ENCODE measurements around the gene SLC25A33. TPM values are rescaled to one million over a fixed set of nuclear protein-coding genes. Genes with fewer than 3 reads are reported as not detected.

SLC25A33 gene
- total RNA-seq, 6 experiments from 2014 or later, result 3.5 to 26.5 (median 8.2) TPM

DNA sequence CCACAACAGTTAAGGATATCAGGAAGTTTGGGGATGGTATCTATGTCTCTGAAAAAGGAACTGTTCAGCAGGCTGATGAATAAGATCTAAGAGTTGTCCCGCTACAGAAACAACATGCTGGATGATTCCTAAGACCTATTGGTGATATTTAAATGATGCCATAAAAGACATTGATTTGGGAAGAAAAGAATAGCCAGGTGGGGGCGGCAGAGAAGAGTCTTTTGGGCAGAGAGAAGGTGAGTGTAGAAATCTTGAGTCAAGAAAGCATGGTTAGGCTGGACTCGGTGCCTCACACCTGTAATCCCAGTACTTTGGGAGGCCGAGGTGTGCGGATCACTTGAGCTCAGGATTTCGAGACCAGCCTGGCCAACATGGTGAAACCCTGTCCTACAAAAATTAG is 37.6 kb downstream of the SLC25A33 start:
- no peak overlapping the region for H3K4me3 ChIP-seq
- TF ChIP-seq, protein P1, sequence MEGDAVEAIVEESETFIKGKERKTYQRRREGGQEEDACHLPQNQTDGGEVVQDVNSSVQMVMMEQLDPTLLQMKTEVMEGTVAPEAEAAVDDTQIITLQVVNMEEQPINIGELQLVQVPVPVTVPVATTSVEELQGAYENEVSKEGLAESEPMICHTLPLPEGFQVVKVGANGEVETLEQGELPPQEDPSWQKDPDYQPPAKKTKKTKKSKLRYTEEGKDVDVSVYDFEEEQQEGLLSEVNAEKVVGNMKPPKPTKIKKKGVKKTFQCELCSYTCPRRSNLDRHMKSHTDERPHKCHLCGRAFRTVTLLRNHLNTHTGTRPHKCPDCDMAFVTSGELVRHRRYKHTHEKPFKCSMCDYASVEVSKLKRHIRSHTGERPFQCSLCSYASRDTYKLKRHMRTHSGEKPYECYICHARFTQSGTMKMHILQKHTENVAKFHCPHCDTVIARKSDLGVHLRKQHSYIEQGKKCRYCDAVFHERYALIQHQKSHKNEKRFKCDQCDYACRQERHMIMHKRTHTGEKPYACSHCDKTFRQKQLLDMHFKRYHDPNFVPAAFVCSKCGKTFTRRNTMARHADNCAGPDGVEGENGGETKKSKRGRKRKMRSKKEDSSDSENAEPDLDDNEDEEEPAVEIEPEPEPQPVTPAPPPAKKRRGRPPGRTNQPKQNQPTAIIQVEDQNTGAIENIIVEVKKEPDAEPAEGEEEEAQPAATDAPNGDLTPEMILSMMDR (IDR thresholded peaks at IDR 0.05), result no peak
- no peak for TF ChIP-seq POLR2A (IDR thresholded peaks at IDR 0.05)
- 82% methylated on average over 6 of the region's 6 CpGs for WGBS (ENCODE audit: insufficient coverage, low coverage, low lambda C conversion rate, missing lambda C conversion rate)
- no peaks in the 10 kb centered on the region for H3K4me1 ChIP-seq
- no peak for DNase-seq
- H3K27me3 ChIP-seq, result no peaks in the 10 kb centered on the region
- intact Hi-C loops (cut with DNase I), result loop anchor here in 1 of 2 donors (10.0 kb wide), 1 partner anchor 82 kb away; no protein-coding TSS in a partner anchor
- no peak for ATAC-seq
- no peaks in the 10 kb centered on the region for H3K9me3 ChIP-seq
- H3K36me3 ChIP-seq, result peaks cover 0 to 58% (median 21%) of the 10 kb centered on the region in 4 donors
- H3K27ac ChIP-seq, result no peak overlapping the region

DNA sequence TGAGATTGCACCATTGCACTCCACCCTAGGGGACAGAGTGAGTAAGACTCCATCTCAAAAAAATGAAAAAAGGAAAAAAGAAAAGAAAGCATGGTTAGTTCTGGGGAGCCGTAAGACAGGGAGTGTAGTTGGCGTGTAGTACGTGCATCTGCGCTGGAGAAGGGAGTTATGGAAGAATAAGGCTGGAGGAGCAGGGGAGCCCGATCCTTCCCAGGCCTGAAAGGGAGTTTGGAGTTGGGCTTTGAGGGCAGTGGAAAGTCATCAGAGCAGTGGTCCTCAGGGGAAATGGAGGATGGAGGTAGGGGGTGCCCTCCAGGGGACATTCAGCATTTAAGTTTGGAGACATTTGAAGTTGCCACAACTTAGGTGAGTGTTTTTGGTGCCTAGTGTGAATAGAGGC is 38.2 kb downstream of the SLC25A33 start:
- ATAC-seq (no peak), DNase-seq (no peak)
- Histone ChIP-seq H3K27ac (no peak overlapping the region), H3K4me1 (no peaks in the 10 kb centered on the region), H3K27me3 (no peaks in the 10 kb centered on the region), H3K36me3 (peaks cover 0 to 59% (median 23%) of the 10 kb centered on the region in 4 donors), H3K9me3 (no peaks in the 10 kb centered on the region), H3K4me3 (no peak overlapping the region)
- WGBS (ENCODE audit: insufficient coverage, low coverage, low lambda C conversion rate, missing lambda C conversion rate), result 96% methylated on average over 5 of the region's 5 CpGs
- intact Hi-C loops (cut with DNase I), result loop anchor here in 1 of 2 donors (10.0 kb wide), 1 partner anchor 83 kb away; no protein-coding TSS in a partner anchor
- TF ChIP-seq, protein P1 (IDR thresholded peaks at IDR 0.05), result no peak
- TF ChIP-seq POLR2A (IDR thresholded peaks at IDR 0.05), result no peak

DNA sequence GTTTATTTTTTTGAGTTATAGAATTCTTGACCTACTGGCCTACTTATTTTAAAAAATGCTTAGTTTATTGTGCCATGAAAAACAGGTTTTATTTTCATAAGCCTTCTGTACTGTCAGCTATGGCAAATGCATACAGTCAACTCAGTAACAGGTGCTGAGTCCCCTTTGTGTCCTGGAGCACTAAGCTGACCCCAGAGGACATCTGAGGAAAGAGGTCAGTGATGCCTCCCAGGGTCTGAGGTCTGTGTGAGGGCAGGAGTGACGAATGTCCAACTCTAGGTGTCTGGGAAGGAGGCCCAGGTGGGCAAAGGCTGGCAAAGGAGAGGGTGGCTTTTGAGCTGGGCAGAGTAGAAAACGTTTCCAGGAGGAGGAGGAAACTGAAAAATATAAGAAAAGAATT is 41.7 kb downstream of the SLC25A33 start:
- ATAC-seq, result no peak
- DNase-seq, result no peak
- Histone ChIP-seq H3K36me3 (peaks cover 0 to 61% (median 25%) of the 10 kb centered on the region in 4 donors), H3K4me1 (no peaks in the 10 kb centered on the region), H3K9me3 (no peaks in the 10 kb centered on the region), H3K27ac (no peak overlapping the region), H3K4me3 (no peak overlapping the region), H3K27me3 (no peaks in the 10 kb centered on the region)
- WGBS (ENCODE audit: insufficient coverage, low coverage, low lambda C conversion rate, missing lambda C conversion rate), result 70% methylated on average over 2 of the region's 2 CpGs
- TF ChIP-seq, protein P1 (IDR thresholded peaks at IDR 0.05), result no peak
- no peak for TF ChIP-seq POLR2A (IDR thresholded peaks at IDR 0.05)
- intact Hi-C loops (cut with DNase I), result no loop called here

DNA sequence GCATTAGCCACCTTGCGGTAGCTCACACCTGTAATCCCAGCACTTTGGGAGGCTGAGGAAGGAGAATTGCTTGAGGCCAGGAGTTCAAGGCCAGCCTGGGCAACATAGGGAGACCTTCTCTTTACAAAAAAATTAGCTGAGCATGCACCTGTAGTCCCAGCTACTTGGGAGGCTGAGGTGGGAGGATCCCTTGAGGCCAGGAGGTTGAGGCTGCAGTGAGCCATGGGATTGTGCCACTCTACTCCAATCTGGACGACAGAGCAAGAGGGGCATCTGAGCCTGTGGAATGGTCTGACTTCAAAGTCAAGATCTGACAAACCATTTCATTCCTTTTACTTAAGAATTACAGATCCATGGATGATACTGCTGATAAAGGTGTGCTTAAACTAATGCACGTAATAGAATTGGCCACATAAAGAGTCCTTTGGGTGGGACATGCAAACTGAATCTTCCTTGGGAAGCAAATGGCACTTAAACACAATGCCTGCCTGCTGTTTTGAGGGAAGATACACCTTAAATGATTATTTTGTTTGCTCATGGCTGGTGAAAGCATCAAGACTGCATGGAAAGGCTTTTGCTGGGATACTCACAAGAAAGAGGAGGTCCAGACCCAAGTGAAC is 47.0 kb downstream of the SLC25A33 start:
- intact Hi-C loops (cut with DNase I), result no loop called here
- no peaks in the 10 kb centered on the region for H3K27me3 ChIP-seq
- ATAC-seq (no peak), DNase-seq (peak in 1 of 3 donors; percentile 6)
- peaks cover 0 to 10% (median 4%) of the 10 kb centered on the region in 4 donors for H3K4me1 ChIP-seq
- TF ChIP-seq, protein P1 (IDR thresholded peaks at IDR 0.05), result no peak
- TF ChIP-seq POLR2A (IDR thresholded peaks at IDR 0.05), result no peak
- peaks cover 0 to 16% (median 9%) of the 10 kb centered on the region in 4 donors for H3K36me3 ChIP-seq
- H3K4me3 ChIP-seq, result no peak overlapping the region
- no peaks in the 10 kb centered on the region for H3K9me3 ChIP-seq
- H3K27ac ChIP-seq, result no peak overlapping the region
- 70% methylated on average over 2 of the region's 3 CpGs for WGBS (ENCODE audit: insufficient coverage, low coverage, low lambda C conversion rate, missing lambda C conversion rate)

Data from right lobe of liver (tissue), 6 donors.